Gastrocnemius medialis (tissue), 4 donors: ENCODE data around the gene SATB2. TPM values are rescaled to one million over a fixed set of nuclear protein-coding genes. Genes with fewer than 3 reads are reported as not detected.

Experiments used
- ATAC-seq, 2 donors: fragments of 150-250 bp; one replicate each; pipeline ENCODE4 v1.9.1; 2016
- DNase-seq, 2 donors: peaks; one replicate each; pipeline ENCODE4 v3.0.0-alpha.2; 2019
- H3K27ac ChIP-seq, 4 donors: fragments of 200-600 bp; sonication (generic); 1 replicate in 1 of 4; 2 replicates in 3 of 4; pipeline ENCODE4 v1.5.1; 2016 to 2018; ENCODE audit warnings: mild to moderate bottlenecking in 2 of 4, moderate library complexity in 1 of 4
- H3K27me3 ChIP-seq, 3 donors: fragments of 200-600 bp; sonication (generic) in 2 of 3; 1 replicate in 1 of 3; 2 replicates in 2 of 3; pipeline versions ENCODE4 v1.5.1 to v1.6.0; 2016 to 2019; ENCODE audit warnings: mild to moderate bottlenecking in 1 of 3, moderate library complexity in 1 of 3
- H3K36me3 ChIP-seq, 2 donors: fragments of 200-600 bp; sonication (generic) in 1 of 2; one replicate each; pipeline ENCODE4 v1.5.1; 2017 to 2018
- H3K4me1 ChIP-seq, 2 donors: fragments of 200-600 bp; sonication (generic) in 1 of 2; one replicate each; pipeline ENCODE4 v1.5.1; 2016 to 2017; ENCODE audit warnings: mild to moderate bottlenecking in 2 of 2
- H3K4me3 ChIP-seq, 4 donors: fragments of 200-600 bp; sonication (generic) in 3 of 4; 1 replicate in 1 of 4; 2 replicates in 3 of 4; pipeline ENCODE4 v1.5.1; 2016 to 2019; ENCODE audit warnings: mild to moderate bottlenecking in 2 of 4
- H3K9me3 ChIP-seq, 3 donors: fragments of 200-600 bp; sonication (generic) in 2 of 3; 1 replicate in 1 of 3; 2 replicates in 2 of 3; pipeline ENCODE4 v1.5.1; 2016 to 2019
- POLR2A ChIP-seq, 2 donors: fragments of 450-650 bp; IDR thresholded peaks; one replicate each; pipeline ENCODE4 v1.6.1; 2017; ENCODE audit warnings: antibody characterized with exemption in 2 of 2, mild to moderate bottlenecking in 2 of 2, moderate library complexity in 2 of 2
- in situ Hi-C, 4 donors: fragments of 200-750 bp; cut with MboI; loops; one replicate each; pipeline versions ENCODE4 v1.15.0 to v1.8.0; 2017; ENCODE audit warnings: low sequenced_read_pairs in 4 of 4
- intact Hi-C: fragments of 100-400 bp; cut with DNase I; formaldehyde crosslinking; loops from one replicate; pipeline ENCODE4 v1.15.1; 2023; ENCODE audit warnings: low total_unique reads
- total RNA-seq, 4 donors: library from RNA; depleted of rRNA; stranded (reverse); fragments of >200 nt; gene quantifications; one replicate each; pipeline versions ENCODE4 v1.1.0 to v1.2.3, GENCODE V29; 2016
- TF ChIP-seq, protein P1 (sequence below), 5 experiments: fragments of 450-650 bp in 3 of 5; fragments of 200-600 bp in 2 of 5; sonication (generic) in 2 of 5; IDR thresholded peaks in 4 of 5; conservative IDR thresholded peaks in 1 of 5; 1 replicate in 4 of 5; 2 replicates in 1 of 5; pipeline ENCODE4 v1.5.1; 2016 to 2019; ENCODE audit warnings: antibody characterized with exemption in 5 of 5, mild to moderate bottlenecking in 3 of 5, moderate library complexity in 3 of 5

Gene SATB2
- total RNA-seq, 4 donors from 2014 or later = 2.0 to 6.4 (median 4.5) TPM

DNA sequence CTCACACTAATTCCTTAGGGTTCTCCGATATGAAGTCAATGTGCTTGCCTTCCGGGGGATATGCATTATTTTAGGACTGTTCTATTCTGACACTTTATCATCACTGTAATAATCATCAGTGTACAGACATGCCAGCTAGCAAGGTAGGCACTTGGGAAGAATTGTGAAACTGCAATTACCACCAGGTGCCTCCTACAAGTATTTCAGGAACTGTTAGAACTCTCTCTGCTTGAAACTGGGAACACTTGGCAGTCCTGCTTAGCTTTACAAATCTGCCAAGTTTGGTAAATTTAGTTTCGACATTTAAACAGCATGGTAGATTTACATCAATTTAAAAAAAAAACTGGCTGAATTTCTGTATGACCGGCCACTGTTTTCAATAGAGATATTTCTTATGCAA, 128.7 kb downstream of the SATB2 start:
- H3K27me3 ChIP-seq = no peaks in the 10 kb centered on the region
- H3K4me1 ChIP-seq = no peaks in the 10 kb centered on the region
- H3K36me3 ChIP-seq = no peaks in the 10 kb centered on the region
- intact Hi-C loops = no loop called here
- DNase-seq = no peak
- in situ Hi-C loops = no loop called here
- ATAC-seq = no peak
- H3K9me3 ChIP-seq = no peaks in the 10 kb centered on the region
- TF ChIP-seq POLR2A (IDR thresholded peaks at IDR 0.05) = no peak
- TF ChIP-seq, protein P1, sequence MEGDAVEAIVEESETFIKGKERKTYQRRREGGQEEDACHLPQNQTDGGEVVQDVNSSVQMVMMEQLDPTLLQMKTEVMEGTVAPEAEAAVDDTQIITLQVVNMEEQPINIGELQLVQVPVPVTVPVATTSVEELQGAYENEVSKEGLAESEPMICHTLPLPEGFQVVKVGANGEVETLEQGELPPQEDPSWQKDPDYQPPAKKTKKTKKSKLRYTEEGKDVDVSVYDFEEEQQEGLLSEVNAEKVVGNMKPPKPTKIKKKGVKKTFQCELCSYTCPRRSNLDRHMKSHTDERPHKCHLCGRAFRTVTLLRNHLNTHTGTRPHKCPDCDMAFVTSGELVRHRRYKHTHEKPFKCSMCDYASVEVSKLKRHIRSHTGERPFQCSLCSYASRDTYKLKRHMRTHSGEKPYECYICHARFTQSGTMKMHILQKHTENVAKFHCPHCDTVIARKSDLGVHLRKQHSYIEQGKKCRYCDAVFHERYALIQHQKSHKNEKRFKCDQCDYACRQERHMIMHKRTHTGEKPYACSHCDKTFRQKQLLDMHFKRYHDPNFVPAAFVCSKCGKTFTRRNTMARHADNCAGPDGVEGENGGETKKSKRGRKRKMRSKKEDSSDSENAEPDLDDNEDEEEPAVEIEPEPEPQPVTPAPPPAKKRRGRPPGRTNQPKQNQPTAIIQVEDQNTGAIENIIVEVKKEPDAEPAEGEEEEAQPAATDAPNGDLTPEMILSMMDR (IDR thresholded peaks at IDR 0.05 in 4 of 5, conservative IDR thresholded peaks at IDR 0.05 in 1 of 5) = no peak
- H3K27ac ChIP-seq = no peak overlapping the region
- no peak overlapping the region for H3K4me3 ChIP-seq

DNA sequence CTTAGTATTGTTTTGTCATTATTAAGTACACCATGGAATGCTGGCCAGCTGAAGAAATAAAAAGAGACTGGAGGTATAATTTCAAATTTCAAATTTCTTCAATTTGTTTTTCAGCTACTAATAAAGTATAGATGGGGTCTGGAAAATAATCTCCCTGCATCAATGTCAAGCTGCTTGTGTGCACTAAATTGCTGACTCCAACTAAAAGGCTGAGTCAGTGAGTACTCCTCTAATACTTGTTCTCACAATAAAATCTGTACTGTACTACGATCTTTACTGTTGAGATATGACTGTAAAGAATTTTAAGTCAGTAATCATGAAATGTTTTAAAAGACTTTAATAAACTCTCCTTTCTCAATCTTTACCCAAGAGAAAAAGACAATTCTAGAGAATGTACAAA, 131.9 kb downstream of the SATB2 start:
- no peak for ATAC-seq
- TF ChIP-seq, protein P1 (IDR thresholded peaks at IDR 0.05 in 4 of 5, conservative IDR thresholded peaks at IDR 0.05 in 1 of 5) = no peak
- TF ChIP-seq POLR2A (IDR thresholded peaks at IDR 0.05) = no peak
- Histone ChIP-seq H3K9me3 (no peaks in the 10 kb centered on the region), H3K27me3 (no peaks in the 10 kb centered on the region), H3K36me3 (no peaks in the 10 kb centered on the region), H3K27ac (no peak overlapping the region), H3K4me3 (no peak overlapping the region), H3K4me1 (no peaks in the 10 kb centered on the region)
- in situ Hi-C loops = no loop called here
- intact Hi-C loops = no loop called here
- DNase-seq = no peak

DNA sequence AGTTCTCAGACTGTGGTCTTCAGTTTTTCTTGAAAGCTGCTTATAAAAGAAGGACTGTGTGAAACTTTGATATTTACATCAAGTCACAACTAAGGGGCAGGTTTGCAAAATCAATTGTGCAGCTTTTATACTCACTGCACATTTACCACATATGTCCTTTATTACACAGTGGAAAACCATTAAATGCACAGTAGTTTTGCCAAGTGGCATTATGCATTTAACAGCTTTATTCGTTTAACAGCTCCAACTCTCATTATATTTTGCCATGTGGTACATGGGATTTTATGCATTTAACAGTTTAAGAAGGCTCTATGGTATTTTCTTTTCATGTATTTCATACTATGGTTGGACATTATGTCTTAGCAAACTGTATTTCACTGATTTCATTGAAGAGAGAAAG, 135.6 kb downstream of the SATB2 start:
- Histone ChIP-seq H3K27me3 (no peaks in the 10 kb centered on the region), H3K27ac (no peak overlapping the region), H3K4me3 (no peak overlapping the region), H3K36me3 (no peaks in the 10 kb centered on the region), H3K9me3 (no peaks in the 10 kb centered on the region), H3K4me1 (no peaks in the 10 kb centered on the region)
- DNase-seq (no peak), ATAC-seq (no peak)
- TF ChIP-seq, protein P1 (IDR thresholded peaks at IDR 0.05 in 4 of 5, conservative IDR thresholded peaks at IDR 0.05 in 1 of 5) = no peak
- no peak for TF ChIP-seq POLR2A (IDR thresholded peaks at IDR 0.05)
- intact Hi-C loops (no loop called here), in situ Hi-C loops (no loop called here)

DNA sequence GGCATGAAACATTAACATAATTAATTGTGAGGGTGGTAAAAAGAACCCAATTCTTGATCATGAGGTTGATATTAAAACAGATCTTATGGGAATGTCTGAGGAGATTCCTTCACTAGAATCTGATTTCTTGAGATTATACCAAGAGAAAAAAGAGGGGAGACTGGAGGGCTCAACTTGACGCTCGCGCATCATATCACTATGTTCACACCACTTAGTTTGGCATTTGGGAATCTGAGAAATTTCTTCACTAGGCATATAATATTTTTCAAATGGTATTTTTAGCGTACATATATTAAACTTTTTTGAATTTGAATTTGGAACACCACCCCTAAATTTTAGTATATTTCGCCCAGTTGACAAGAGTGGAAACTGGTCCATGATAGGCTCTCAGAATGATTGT, 140.1 kb downstream of the SATB2 start:
- intact Hi-C loops (no loop called here), in situ Hi-C loops (no loop called here)
- Histone ChIP-seq H3K4me1 (no peaks in the 10 kb centered on the region), H3K4me3 (no peak overlapping the region), H3K27me3 (no peaks in the 10 kb centered on the region), H3K27ac (no peak overlapping the region), H3K9me3 (no peaks in the 10 kb centered on the region), H3K36me3 (no peaks in the 10 kb centered on the region)
- ATAC-seq = no peak
- no peak for TF ChIP-seq POLR2A (IDR thresholded peaks at IDR 0.05)
- TF ChIP-seq, protein P1 (IDR thresholded peaks at IDR 0.05 in 4 of 5, conservative IDR thresholded peaks at IDR 0.05 in 1 of 5) = no peak
- no peak for DNase-seq

DNA sequence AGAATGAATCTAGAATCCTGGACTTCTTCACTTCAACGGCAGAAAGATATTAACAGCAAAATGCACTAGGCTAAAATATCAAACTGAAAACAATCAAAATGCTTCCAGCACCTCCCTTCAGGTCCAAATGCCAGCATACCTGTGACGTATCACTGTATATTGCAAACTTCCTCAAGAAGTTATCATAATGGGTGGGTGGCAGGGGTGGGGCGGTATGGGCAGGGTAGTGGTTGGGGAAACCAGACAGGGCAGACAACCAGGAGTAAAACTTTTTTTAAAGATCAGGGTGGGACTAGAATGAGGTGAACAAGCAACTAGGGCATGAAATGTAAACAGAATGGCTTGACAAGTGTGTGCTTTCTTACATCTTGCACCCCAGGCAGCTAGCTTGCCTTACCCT, 140.9 kb downstream of the SATB2 start:
- no peaks in the 10 kb centered on the region for H3K9me3 ChIP-seq
- in situ Hi-C loops = no loop called here
- TF ChIP-seq, protein P1 (IDR thresholded peaks at IDR 0.05 in 4 of 5, conservative IDR thresholded peaks at IDR 0.05 in 1 of 5) = no peak
- TF ChIP-seq POLR2A (IDR thresholded peaks at IDR 0.05) = no peak
- no peaks in the 10 kb centered on the region for H3K27me3 ChIP-seq
- H3K27ac ChIP-seq = no peak overlapping the region
- intact Hi-C loops = no loop called here
- H3K4me3 ChIP-seq = no peak overlapping the region
- H3K4me1 ChIP-seq = no peaks in the 10 kb centered on the region
- no peaks in the 10 kb centered on the region for H3K36me3 ChIP-seq
- ATAC-seq = no peak
- no peak for DNase-seq
